GM18517 (cell line): ENCODE data around the gene LRTM2.

Source experiments
- ATAC-seq: cut with Tn5 transposase; IDR thresholded peaks from one replicate; pipeline ENCODE4 v1.9.1; 2021; ENCODE audit warnings: mild to moderate bottlenecking, moderate library complexity; ENCODE audit not compliant: unreplicated experiment

Gene LRTM2

DNA sequence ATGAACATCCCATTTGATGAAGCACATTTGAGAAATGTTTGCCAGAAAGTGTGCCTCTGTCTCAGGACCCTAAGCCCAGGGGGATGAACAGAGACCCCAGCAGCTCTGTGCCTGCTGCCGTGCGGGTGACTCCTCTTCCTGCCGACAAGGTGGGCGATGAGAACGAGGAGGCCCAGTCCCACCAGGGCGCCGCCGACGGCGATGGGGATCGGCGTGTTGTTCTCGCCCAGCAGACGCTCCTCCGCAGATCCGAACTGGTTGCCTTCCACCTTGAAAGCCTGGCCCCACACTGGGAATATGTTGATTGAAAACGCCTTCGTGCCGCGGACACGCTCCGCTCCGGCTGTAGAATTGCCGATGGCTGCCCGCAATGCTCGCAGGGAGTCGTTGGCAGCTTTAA is 44.1 kb downstream of the LRTM2 start:
- no peak for ATAC-seq

GRCh38 chr12:1864867-1865266 is 44.5 kb downstream of the LRTM2 start:
- ATAC-seq: no peak

DNA sequence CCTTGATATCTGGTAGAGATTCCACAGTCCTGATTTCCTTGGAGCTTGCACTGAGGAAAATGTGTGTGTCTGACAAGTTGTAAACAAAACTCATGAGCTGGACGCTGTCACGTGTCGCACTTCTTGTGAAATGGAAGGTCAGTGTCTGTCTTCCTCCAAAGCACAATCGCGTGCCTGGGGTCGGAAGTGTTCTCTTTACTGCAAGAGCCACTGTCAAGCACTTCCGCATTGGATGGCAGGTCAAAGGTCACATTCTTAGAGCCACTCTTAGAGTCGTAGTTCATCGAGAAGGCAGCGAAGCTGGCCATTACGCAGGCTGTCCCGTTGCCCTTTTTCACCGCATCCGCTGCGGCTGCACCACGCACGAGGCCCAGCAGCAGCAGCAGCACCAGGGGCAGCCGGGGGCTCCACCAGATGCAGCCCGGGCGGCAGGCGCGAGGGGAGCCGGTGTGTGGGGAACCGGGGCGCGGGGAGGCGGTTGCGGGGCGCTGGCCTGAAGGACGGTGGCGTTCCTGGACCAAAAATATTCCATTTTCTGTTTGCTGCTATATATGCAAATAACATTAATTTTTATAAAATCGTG is 45.0 kb downstream of the LRTM2 start:
- no peak for ATAC-seq

- ATAC-seq: no peak
Measured at GRCh38 chr12:1869145-1869544, 48.8 kb downstream of the LRTM2 start.

GRCh38 chr12:1870086-1870485 is 49.7 kb downstream of the LRTM2 start:
- ATAC-seq: no peak

DNA sequence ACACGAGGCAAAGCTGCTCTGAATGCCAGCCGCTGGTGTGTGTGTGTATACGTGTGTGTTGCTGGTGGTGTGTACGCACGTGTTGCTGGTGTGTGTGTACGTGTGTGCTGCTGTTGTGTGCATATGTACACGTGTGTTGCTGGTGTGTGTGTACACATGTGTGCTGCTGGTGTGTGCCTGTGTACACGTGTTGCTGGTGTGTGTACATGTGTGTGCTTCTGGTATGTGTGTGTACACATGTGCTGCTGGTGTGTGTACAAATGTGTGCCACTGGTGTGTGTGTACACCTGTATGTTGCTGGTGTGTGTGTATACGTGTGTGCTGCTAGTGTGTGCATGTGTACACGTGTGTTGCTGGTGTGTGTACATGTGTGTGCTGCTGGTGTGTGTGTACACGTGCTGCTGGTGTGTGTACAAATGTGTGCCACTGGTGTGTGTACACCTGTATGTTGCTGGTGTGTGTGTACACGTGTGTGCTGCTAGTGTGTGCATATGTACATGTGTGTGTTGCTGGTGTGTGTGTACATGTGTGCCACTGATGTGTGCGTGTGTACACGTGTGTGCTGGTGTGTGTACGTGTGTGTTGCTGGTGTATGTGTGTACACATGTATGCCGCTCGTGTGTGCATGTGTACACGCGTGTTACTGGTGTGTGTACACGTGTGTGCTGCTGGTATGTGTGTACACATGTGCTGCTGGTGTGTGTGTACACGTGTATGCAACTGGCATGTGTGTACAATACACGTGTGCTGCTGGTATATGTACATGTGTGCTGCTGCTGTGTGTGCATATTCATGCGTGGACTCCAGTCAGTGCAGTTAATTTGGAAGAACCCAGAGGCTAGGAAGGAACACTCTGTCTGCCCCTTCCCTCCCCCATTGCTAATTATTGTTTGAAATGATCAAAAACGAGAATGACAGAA is 50.9 kb downstream of the LRTM2 start:
- no peak for ATAC-seq

- no peak for ATAC-seq
Measured at GRCh38 chr12:1872001-1872400, 51.6 kb downstream of the LRTM2 start.

- ATAC-seq: no peak
Measured at GRCh38 chr12:1872448-1872847, 52.1 kb downstream of the LRTM2 start.

DNA sequence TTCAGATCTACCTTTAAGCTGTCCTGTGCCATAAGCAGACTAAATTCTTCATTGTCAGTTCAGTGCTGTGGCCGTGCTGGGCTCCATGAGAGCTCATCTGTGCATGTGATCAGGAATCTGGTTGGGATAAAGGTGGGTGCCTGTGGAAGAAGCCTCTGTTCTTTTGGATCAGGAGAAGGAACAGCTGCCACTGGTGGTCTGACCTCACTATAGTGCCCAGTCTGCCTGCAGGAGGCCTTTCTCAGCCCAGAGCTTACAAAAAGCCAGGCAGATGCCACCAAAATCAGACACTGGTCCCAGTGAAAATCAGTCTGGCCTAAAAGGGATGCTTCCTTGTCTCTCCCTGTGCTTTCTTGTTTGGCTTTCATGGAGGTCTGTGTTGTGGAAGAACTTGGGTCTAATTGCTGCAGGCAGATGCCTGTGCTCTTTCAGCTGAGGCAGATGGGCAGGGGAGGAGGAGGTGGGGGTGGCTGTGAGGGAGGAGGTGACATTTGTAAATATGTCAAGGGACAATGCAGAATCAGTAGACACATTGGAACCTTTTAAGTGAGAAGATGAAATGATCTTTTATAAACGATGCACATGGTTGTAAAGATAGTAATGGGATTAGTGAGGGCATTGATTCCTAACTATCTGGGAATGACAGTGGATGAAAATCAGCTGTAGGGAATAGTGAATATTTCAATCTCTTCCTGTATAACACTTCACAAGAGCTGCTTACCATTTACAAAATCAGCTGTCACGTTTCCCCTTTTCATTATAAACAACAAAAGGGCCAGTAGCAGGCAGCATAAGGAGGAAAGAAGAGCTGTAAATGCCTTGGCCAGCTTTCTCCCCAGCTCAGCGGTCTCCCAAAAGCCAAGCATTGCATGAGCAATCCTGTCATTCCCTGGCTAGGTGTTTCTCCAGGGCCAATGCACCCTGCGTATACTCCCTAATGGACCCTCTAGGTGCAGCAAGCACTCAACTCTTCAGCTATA is 53.5 kb downstream of the LRTM2 start:
- ATAC-seq: no peak

DNA sequence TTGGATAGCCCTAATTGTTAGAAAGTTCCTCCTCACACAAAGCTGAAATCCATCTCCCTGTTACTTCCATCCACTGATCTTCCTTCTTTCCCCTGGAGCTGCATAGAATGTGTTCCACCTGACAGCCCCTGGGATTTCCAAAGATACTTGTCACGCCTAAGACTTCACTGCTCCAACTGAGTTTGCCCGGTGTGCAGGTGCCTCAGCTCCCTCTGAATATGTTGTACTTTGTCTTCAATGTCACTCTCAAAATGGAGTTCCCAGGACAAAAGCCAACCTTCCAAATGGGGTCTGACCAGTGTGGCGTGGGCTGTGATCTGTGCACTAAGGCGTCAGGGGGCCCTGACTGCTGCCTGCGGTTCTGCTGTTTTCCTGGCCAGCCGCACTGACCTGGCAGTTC is 55.2 kb downstream of the LRTM2 start:
- no peak for ATAC-seq

- ATAC-seq: no peak
Measured at GRCh38 chr12:1876086-1876485, 55.7 kb downstream of the LRTM2 start.

- no peak for ATAC-seq
Measured at GRCh38 chr12:1877169-1877878, 57.0 kb downstream of the LRTM2 start.

DNA sequence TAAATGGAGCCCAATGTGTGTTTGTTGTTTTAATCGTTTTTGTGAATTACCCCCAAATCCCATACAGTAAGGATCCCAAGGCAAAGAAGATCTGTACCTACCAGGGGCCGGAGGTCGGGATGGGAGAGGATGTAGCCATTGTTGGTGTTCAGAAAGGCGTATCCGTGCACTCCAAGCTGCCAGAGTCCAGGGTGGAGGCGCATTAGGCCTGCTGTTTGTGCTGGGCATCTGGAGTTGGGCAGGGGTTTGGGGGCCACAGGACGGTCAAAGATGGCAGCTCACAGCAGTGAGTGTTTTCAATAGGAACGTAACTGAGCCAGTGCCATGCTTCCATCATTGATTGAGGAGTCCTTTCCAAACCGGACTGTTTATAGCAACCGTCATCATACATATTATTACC is 57.8 kb downstream of the LRTM2 start:
- ATAC-seq: no peak

DNA sequence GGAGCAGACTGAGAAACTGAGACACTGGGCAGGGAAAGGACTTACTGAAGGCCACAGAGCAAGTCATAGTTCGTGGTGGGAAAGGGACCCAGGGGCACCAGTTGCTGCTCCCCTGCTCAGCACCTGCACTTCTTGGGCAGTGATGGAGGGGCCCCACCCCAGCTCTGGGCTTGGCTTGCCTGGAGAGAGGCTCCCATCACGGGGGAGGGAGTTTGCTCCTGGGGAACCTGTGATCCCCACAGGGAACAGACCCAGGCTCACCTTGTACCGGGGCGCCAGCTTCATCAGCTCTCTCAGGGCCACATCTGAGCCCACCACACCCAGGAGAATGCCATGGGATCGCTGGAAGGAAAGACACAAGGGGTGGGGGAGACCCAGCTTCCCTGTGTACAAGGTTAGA is 58.3 kb downstream of the LRTM2 start:
- no peak for ATAC-seq

- no peak for ATAC-seq
Measured at GRCh38 chr12:1879633-1880032, 59.3 kb downstream of the LRTM2 start.

- ATAC-seq: no peak
Measured at GRCh38 chr12:1880153-1880845, 59.9 kb downstream of the LRTM2 start.

GRCh38 chr12:1880876-1881275 is 60.5 kb downstream of the LRTM2 start:
- no peak for ATAC-seq

GRCh38 chr12:1881301-1881700 is 60.9 kb downstream of the LRTM2 start:
- ATAC-seq: no peak

GRCh38 chr12:1881936-1882335 is 61.6 kb downstream of the LRTM2 start:
- ATAC-seq: no peak

DNA sequence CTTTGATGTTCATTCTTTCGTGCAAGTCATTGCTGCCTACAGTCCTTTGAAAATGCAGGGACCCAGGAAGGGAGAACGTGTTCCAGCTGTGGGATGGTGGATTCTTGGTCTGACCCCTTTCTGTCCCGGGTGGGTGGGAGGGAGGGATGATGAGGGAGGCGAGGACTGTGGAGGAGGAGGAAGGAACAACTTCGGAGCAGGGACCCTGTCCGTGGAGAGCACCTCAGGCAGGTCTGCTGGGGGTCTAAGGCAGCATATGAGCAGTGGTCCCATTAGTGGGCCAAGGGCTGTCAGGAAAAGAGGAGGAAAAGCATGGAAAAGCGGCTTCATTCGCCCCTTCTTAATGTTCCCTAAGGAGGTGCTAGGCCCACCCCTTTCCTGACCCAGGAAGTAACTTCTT is 62.0 kb downstream of the LRTM2 start:
- no peak for ATAC-seq
